ENCODE measurements around the gene CENPX.

The CENPX gene

GRCh38 chr17:82055023-82055964 lies 32.6 kb upstream of the CENPX start:
- no peak for DNase-seq

- DNase-seq = no peak
These were observed 31.8 kb upstream of the CENPX start for GRCh38 chr17:82054351-82055022.

- DNase-seq = no peak
These were observed 31.0 kb upstream of the CENPX start for GRCh38 chr17:82053556-82054263.

- DNase-seq = no peak
These were observed 30.5 kb upstream of the CENPX start for GRCh38 chr17:82053130-82053529.

- no peak for DNase-seq
These were observed 30.0 kb upstream of the CENPX start for GRCh38 chr17:82052638-82053059.

- peak; percentile 81 for DNase-seq
These were observed 29.3 kb upstream of the CENPX start, which contains the start of the genes GPS1 and RFNG for GRCh38 chr17:82051776-82052637. Gene GPS1, plus strand, starts transcription at chr17:82051898. Its CDS starts 34 bp downstream, at chr17:82051932. Gene RFNG, minus strand, starts transcription at chr17:82051811. Its CDS starts 45 bp downstream, at chr17:82051766.

- no peak for DNase-seq
These were observed 28.3 kb upstream of the CENPX start for GRCh38 chr17:82050761-82051641.

GRCh38 chr17:82050152-82050760 lies 27.6 kb upstream of the CENPX start:
- DNase-seq = no peak

GRCh38 chr17:82049521-82049971 lies 26.9 kb upstream of the CENPX start:
- no peak for DNase-seq

- DNase-seq = no peak
These were observed 26.4 kb upstream of the CENPX start for GRCh38 chr17:82049106-82049505.

- DNase-seq = no peak
These were observed 25.9 kb upstream of the CENPX start for GRCh38 chr17:82048571-82048971.

GRCh38 chr17:82047914-82048570 lies 25.4 kb upstream of the CENPX start:
- no peak for DNase-seq

- no peak for DNase-seq
These were observed 24.7 kb upstream of the CENPX start for GRCh38 chr17:82047379-82047778.

- no peak for DNase-seq
These were observed 24.2 kb upstream of the CENPX start for GRCh38 chr17:82046903-82047302.

- DNase-seq = no peak
These were observed 23.3 kb upstream of the CENPX start for GRCh38 chr17:82045936-82046484.

GRCh38 chr17:82043507-82043906 lies 20.8 kb upstream of the CENPX start:
- DNase-seq = no peak

GRCh38 chr17:82042649-82043048 lies 20.0 kb upstream of the CENPX start:
- DNase-seq = no peak

GRCh38 chr17:82041144-82041814 lies 18.6 kb upstream of the CENPX start:
- DNase-seq = no peak

- no peak for DNase-seq
These were observed 17.1 kb upstream of the CENPX start for GRCh38 chr17:82039695-82040299.

Measured in CD4-positive, alpha-beta T cell treated with Interleukin-12 subunit alpha and Interleukin-12 subunit beta, for 1 hour (primary cell).